Transverse colon (tissue), 4 donors: Measurements from ENCODE around the gene JAG1. TPM values are rescaled to one million over a fixed set of nuclear protein-coding genes. Genes with fewer than 3 reads are reported as not detected.

ENCODE experiments used
- DNase-seq: peaks from one replicate; pipeline ENCODE4 v3.0.0-alpha.2; 2019
- H3K27ac ChIP-seq, 4 donors: fragments of 200-600 bp; sonication (generic); 2 replicates each; pipeline ENCODE4 v1.5.1; 2016 to 2018; ENCODE audit warnings: inconsistent platforms in 4 of 4
- H3K27me3 ChIP-seq: fragments of 200-600 bp; sonication (generic); 2 replicates; pipeline ENCODE4 v1.5.1; 2017; ENCODE audit warnings: inconsistent platforms
- H3K36me3 ChIP-seq, 4 donors: fragments of 200-600 bp; sonication (generic); 2 replicates each; pipeline ENCODE4 v1.5.1; 2017 to 2019; ENCODE audit warnings: inconsistent platforms in 4 of 4
- H3K4me1 ChIP-seq, 4 donors: fragments of 200-600 bp; sonication (generic); 2 replicates each; pipeline ENCODE4 v1.5.1; 2017 to 2020; ENCODE audit warnings: inconsistent platforms in 4 of 4
- H3K4me3 ChIP-seq, 4 donors: fragments of 200-600 bp; sonication (generic); 1 replicate in 1 of 4; 2 replicates in 3 of 4; pipeline versions ENCODE4 v1.5.1 to v1.6.1; 2017 to 2019; ENCODE audit warnings: inconsistent platforms in 4 of 4
- H3K9me3 ChIP-seq, 2 donors: fragments of 200-600 bp; sonication (generic); 2 replicates each; pipeline ENCODE4 v1.5.1; 2017 to 2019; ENCODE audit warnings: inconsistent platforms in 2 of 2
- CTCF ChIP-seq, 5 experiments: fragments of 200-600 bp in 3 of 5; fragments of 450-650 bp in 2 of 5; sonication (generic) in 3 of 5; IDR thresholded peaks; 1 replicate in 2 of 5; 2 replicates in 3 of 5; pipeline ENCODE4 v1.5.1; 2016 to 2017; ENCODE audit warnings: antibody characterized with exemption in 5 of 5, inconsistent platforms in 3 of 5, mild to moderate bottlenecking in 2 of 5, moderate library complexity in 1 of 5
- EP300 ChIP-seq: sonication (generic); formaldehyde crosslinking; IDR thresholded peaks from one replicate; pipeline ENCODE4 v1.6.1; 2017; ENCODE audit warnings: antibody characterized with exemption, low read depth
- POLR2A ChIP-seq: fragments of 450-650 bp; IDR thresholded peaks from one replicate; pipeline ENCODE4 v1.6.1; 2016; ENCODE audit warnings: antibody characterized with exemption, mild to moderate bottlenecking, moderate library complexity
- POLR2AphosphoS5 ChIP-seq, 3 donors: sonication (generic); formaldehyde crosslinking; IDR thresholded peaks; one replicate each; pipeline ENCODE4 v1.6.1; 2016; ENCODE audit warnings: antibody characterized with exemption in 3 of 3
- WGBS, 2 donors: methylation state at CpG; one replicate each; pipeline ENCODE4 v1.1.5; 2018; ENCODE audit warnings: low coverage in 1 of 2; 5-methylcytosine and 5-hydroxymethylcytosine counted together
- in situ Hi-C, 4 donors: fragments of 200-750 bp; cut with MboI; loops; one replicate each; pipeline versions ENCODE4 v1.15.0 to v1.15.1; 2017; ENCODE audit warnings: low sequenced_read_pairs in 3 of 4, low pct_ligation_motif_present in 1 of 4, low pct_unique_long_range_greater_than_20kb in 1 of 4
- intact Hi-C: fragments of 100-400 bp; cut with DNase I; formaldehyde crosslinking; loops from one replicate; pipeline ENCODE4 v1.15.1; 2023; ENCODE audit warnings: low total_unique reads
- total RNA-seq, 4 donors: library from RNA; depleted of rRNA; stranded (reverse); fragments of >200 nt; gene quantifications; one replicate each; pipeline ENCODE4 v1.1.0, GENCODE V29; 2016

The JAG1 gene
- total RNA-seq, 4 donors from 2014 or later: 75.0 to 117 (median 109) TPM

- TF ChIP-seq POLR2AphosphoS5 (IDR thresholded peaks at IDR 0.05): peak in 1 of 3 donors; percentile 27
- TF ChIP-seq POLR2A: no peak
- intact Hi-C loops: no loop called here
- Histone ChIP-seq H3K9me3 (no peaks in the 10 kb centered on the region), H3K4me1 (peaks cover 22 to 70% (median 30%) of the 10 kb centered on the region in 4 donors), H3K36me3 (peaks cover 0 to 45% (median 17%) of the 10 kb centered on the region in 4 donors), H3K27me3 (no peaks in the 10 kb centered on the region), H3K27ac (peak overlapping the region; percentile 69 to 79 (median 76)), H3K4me3 (peak overlapping the region in 1 of 4 donors; percentile 25)
- peak; percentile 41 for DNase-seq
- in situ Hi-C loops: loop anchor here in 1 of 4 donors (25.0 kb wide), 1 partner anchor 191 kb away; no protein-coding TSS in a partner anchor
- WGBS, 2 donors: 31 to 52% methylated on average over 6 to 13 of the region's 13 CpGs
Observed at GRCh38 chr20:10653599-10654249, 20.1 kb downstream of the JAG1 start.

- H3K4me1 ChIP-seq: peaks cover 21 to 62% (median 28%) of the 10 kb centered on the region in 4 donors
- 52% methylated on average over 9 of the region's 9 CpGs; no CpG with 5 or more reads in 1 of the 2 donors for WGBS, 2 donors
- TF ChIP-seq POLR2AphosphoS5 (IDR thresholded peaks at IDR 0.05) (peak in 1 of 3 donors; percentile 10), EP300 (no peak)
- peaks cover 0 to 44% (median 22%) of the 10 kb centered on the region in 4 donors for H3K36me3 ChIP-seq
- H3K9me3 ChIP-seq: no peaks in the 10 kb centered on the region
- in situ Hi-C loops: loop anchor here in 1 of 4 donors (25.0 kb wide), 1 partner anchor 190 kb away; no protein-coding TSS in a partner anchor
- no peak for DNase-seq
- no peaks in the 10 kb centered on the region for H3K27me3 ChIP-seq
- peak overlapping the region; percentile 69 to 79 (median 76) for H3K27ac ChIP-seq
- H3K4me3 ChIP-seq: peak overlapping the region in 1 of 4 donors; percentile 25
- intact Hi-C loops: no loop called here
Observed at GRCh38 chr20:10652660-10653261, 21.0 kb downstream of the JAG1 start.

GRCh38 chr20:10652185-10652584, 21.6 kb downstream of the JAG1 start:
- intact Hi-C loops (no loop called here), in situ Hi-C loops (loop anchor here in 1 of 4 donors (25.0 kb wide), 1 partner anchor 190 kb away; no protein-coding TSS in a partner anchor)
- H3K27me3 ChIP-seq: no peaks in the 10 kb centered on the region
- H3K36me3 ChIP-seq: peaks cover 0 to 48% (median 23%) of the 10 kb centered on the region in 4 donors
- TF ChIP-seq POLR2AphosphoS5 (IDR thresholded peaks at IDR 0.05): no peak
- no peak for TF ChIP-seq EP300
- no peak for TF ChIP-seq CTCF (IDR thresholded peaks at IDR 0.05)
- TF ChIP-seq POLR2A: no peak
- 72 to 85% methylated on average over 6 to 9 of the region's 9 CpGs for WGBS, 2 donors
- H3K9me3 ChIP-seq: no peaks in the 10 kb centered on the region
- no peak for DNase-seq
- H3K27ac ChIP-seq: peak overlapping the region; percentile 69 to 79 (median 76)
- H3K4me3 ChIP-seq: no peak overlapping the region
- peaks cover 21 to 62% (median 28%) of the 10 kb centered on the region in 4 donors for H3K4me1 ChIP-seq

- no peak overlapping the region for H3K4me3 ChIP-seq
- H3K4me1 ChIP-seq: peaks cover 19 to 56% (median 27%) of the 10 kb centered on the region in 4 donors
- in situ Hi-C loops: loop anchor here in 1 of 4 donors (25.0 kb wide), 1 partner anchor 189 kb away; no protein-coding TSS in a partner anchor
- TF ChIP-seq POLR2AphosphoS5 (IDR thresholded peaks at IDR 0.05) (no peak), EP300 (no peak), CTCF (IDR thresholded peaks at IDR 0.05) (no peak)
- intact Hi-C loops: no loop called here
- DNase-seq: no peak
- H3K27me3 ChIP-seq: no peaks in the 10 kb centered on the region
- WGBS, 2 donors: 64 to 70% methylated on average over 2 to 15 of the region's 15 CpGs
- peak overlapping the region; percentile 69 to 79 (median 76) for H3K27ac ChIP-seq
- no peaks in the 10 kb centered on the region for H3K9me3 ChIP-seq
- H3K36me3 ChIP-seq: peaks cover 0 to 55% (median 27%) of the 10 kb centered on the region in 4 donors
Observed at GRCh38 chr20:10651227-10651990, 22.4 kb downstream of the JAG1 start.
